ENCODE measurements around the gene PPP6R2.

DNA sequence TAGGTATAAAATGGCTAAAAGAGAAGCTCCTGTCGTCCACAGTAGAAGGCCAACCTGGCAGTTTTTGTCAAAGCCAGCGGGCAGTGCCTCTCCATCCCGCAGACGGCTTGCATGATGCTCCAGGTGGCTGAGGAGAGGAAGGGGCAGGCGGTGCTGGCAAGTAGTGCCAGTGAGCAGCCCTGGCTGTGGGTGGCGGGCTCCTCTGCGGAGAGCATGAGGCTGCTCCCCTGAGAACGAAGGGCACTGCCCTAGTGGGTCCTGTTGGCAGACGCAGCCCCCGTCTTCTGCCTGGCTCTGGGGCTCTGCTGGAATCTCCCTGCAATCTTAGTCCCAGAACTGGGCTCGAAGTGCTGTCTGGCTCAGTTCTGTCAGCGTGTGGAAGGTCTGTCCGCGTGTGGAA is 80.8 kb downstream of the PPP6R2 start:
- TF ChIP-seq EZH2 (IDR thresholded peaks at IDR 0.05; ENCODE audit: borderline replicate concordance, low read depth, low read length, severe bottlenecking) (no peak), JUN (IDR thresholded peaks at IDR 0.05; ENCODE audit: borderline replicate concordance, insufficient read depth, insufficient read length, low read depth) (no peak), POLR2AphosphoS5 (IDR thresholded peaks at IDR 0.05; ENCODE audit: insufficient read depth, low read depth, low read length) (no peak), POLR2A (IDR thresholded peaks at IDR 0.05; ENCODE audit: low read depth, low read length) (no peak), GATA2 (IDR thresholded peaks at IDR 0.05; ENCODE audit: insufficient read depth, insufficient read length, low read depth, low read length) (no peak)
- TF ChIP-seq, protein P1, sequence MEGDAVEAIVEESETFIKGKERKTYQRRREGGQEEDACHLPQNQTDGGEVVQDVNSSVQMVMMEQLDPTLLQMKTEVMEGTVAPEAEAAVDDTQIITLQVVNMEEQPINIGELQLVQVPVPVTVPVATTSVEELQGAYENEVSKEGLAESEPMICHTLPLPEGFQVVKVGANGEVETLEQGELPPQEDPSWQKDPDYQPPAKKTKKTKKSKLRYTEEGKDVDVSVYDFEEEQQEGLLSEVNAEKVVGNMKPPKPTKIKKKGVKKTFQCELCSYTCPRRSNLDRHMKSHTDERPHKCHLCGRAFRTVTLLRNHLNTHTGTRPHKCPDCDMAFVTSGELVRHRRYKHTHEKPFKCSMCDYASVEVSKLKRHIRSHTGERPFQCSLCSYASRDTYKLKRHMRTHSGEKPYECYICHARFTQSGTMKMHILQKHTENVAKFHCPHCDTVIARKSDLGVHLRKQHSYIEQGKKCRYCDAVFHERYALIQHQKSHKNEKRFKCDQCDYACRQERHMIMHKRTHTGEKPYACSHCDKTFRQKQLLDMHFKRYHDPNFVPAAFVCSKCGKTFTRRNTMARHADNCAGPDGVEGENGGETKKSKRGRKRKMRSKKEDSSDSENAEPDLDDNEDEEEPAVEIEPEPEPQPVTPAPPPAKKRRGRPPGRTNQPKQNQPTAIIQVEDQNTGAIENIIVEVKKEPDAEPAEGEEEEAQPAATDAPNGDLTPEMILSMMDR (IDR thresholded peaks at IDR 0.05; ENCODE audit: extremely low read depth in 1 of 2, insufficient read depth in 1 of 2, low read depth in 1 of 2, low read length in 2 of 2) = no peak
- TF ChIP-seq, protein P2, sequence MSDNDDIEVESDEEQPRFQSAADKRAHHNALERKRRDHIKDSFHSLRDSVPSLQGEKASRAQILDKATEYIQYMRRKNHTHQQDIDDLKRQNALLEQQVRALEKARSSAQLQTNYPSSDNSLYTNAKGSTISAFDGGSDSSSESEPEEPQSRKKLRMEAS (IDR thresholded peaks at IDR 0.05; ENCODE audit: insufficient read depth, insufficient read length) = no peak
